ENCODE data around the gene MKS1. TPM values are rescaled to one million over a fixed set of nuclear protein-coding genes. Genes with fewer than 3 reads are reported as not detected.

MKS1 gene
- total RNA-seq (10.5 and 14.2 TPM in 2 replicates), polyA plus RNA-seq (11.9 and 15.6 TPM in 2 replicates)

DNA sequence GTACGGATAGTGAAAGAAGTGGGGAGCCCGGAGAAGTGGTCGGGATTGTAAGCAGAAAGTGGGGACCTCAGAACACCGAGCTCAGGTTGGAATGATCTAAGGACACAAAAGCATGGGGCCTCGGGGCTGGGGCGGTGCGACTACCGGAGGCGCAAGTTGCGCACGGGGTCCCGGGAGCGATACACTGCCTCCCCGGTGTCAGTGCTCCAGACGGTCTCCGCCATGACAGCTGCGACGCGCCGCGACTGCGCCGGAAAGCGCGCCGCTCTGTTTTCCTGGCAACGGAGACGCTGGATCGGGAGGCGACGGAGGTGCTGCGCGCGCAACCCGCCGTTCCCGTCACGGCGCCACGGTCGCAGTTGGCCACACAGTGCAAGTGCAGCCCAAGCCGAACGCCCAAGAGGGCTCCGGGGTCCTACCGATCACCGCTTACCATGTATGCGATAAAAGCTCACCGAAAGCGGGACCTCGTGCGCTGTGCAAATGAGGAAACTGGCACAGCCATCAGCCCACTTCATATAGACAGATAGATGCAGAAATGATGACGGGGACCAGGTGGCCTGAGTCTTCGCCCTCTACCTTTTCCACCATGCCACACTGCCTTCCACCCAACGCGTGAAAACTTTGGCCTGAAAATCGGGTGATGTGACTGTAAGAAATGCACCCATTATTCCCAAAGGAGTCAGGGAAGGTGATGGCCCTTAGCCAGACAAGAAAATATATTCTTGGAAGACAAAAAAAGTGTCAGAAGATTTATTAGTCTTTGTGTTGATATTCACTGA lies at the start of gene MKS1:
Gene MKS1 (minus strand): TSS at position 249 of the 782 bp plus-strand sequence. CDS start 25 bp downstream, at position 224.
- peak within 1 kb of the TSS; percentile 90 for H3K4me2 ChIP-seq
- TF ChIP-seq EZH2 (IDR thresholded peaks at IDR 0.05; ENCODE audit: borderline replicate concordance) (no peak), EZH2phosphoT487 (IDR thresholded peaks at IDR 0.05; ENCODE audit: low read depth, severe bottlenecking, unreplicated experiment) (no peak), CTCF (IDR thresholded peaks at IDR 0.05; ENCODE audit: poor library complexity) (peak; percentile 42)
- no peaks in the 10 kb centered on the region for H3K79me2 ChIP-seq
- H2AFZ ChIP-seq: peak within 1 kb of the TSS; percentile 94
- H3K4me1 ChIP-seq (ENCODE audit: insufficient read depth): no peaks in the 10 kb centered on the region
- H3K36me3 ChIP-seq (replicated peaks; ENCODE audit: insufficient read depth, low read depth): no peaks in the 10 kb centered on the region
- peak within 1 kb of the TSS; percentile 39 for H3K27ac ChIP-seq
- H3K9me3 ChIP-seq (ENCODE audit: low read depth): no peaks in the 10 kb centered on the region
- peak; percentile 98 for DNase-seq (ENCODE audit: low spot score)
- H3K9me2 ChIP-seq (replicated peaks; ENCODE audit: insufficient read depth): no peaks in the 10 kb centered on the region
- WGBS (ENCODE audit: low lambda C conversion rate, missing lambda C conversion rate): 6% methylated on average over 50 of the region's 56 CpGs
- no peaks in the 10 kb centered on the region for H4K20me1 ChIP-seq (ENCODE audit: insufficient read depth, poor library complexity, severe bottlenecking)
- no peaks in the 10 kb centered on the region for H3K27me3 ChIP-seq
- H3K4me3 ChIP-seq: peak within 1 kb of the TSS; percentile 31

DNA sequence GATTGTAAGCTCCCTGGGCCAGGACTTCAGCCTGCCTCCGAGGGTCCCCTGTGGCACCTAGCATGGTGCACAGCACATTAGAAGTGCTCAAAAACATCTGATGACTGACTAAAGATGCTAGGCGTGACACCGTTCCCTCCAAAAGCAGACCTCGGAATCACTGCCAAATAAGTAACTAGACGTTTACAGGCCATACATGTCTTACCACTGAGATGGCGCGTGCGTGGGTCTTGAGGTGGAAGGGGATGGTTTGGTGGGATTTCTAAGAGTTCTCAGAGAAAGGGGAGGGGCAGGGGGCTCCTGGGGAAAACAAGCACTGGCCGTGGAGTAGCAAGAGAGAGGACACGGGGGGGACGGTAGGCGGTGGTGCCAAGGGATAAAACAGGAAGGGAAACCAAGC lies 49.3 kb upstream of the MKS1 start:
- Histone ChIP-seq H3K79me2 (no peaks in the 10 kb centered on the region), H3K36me3 (replicated peaks; ENCODE audit: insufficient read depth, low read depth) (no peaks in the 10 kb centered on the region), H3K27ac (no peak overlapping the region), H4K20me1 (ENCODE audit: insufficient read depth, poor library complexity, severe bottlenecking) (no peaks in the 10 kb centered on the region), H3K9me3 (ENCODE audit: low read depth) (no peaks in the 10 kb centered on the region), H3K4me2 (no peak overlapping the region), H3K9me2 (replicated peaks; ENCODE audit: insufficient read depth) (no peaks in the 10 kb centered on the region), H2AFZ (no peak overlapping the region), H3K4me3 (no peak overlapping the region), H3K4me1 (ENCODE audit: insufficient read depth) (no peaks in the 10 kb centered on the region), H3K27me3 (peaks cover 1% of the 10 kb centered on the region)
- peak; percentile 2 for DNase-seq (ENCODE audit: low spot score)
- WGBS (ENCODE audit: low lambda C conversion rate, missing lambda C conversion rate): 96% methylated on average over 12 of the region's 12 CpGs
- no peak for TF ChIP-seq EZH2phosphoT487 (IDR thresholded peaks at IDR 0.05; ENCODE audit: low read depth, severe bottlenecking, unreplicated experiment)
- no peak for TF ChIP-seq CTCF (IDR thresholded peaks at IDR 0.05; ENCODE audit: poor library complexity)
- no peak for TF ChIP-seq EZH2 (IDR thresholded peaks at IDR 0.05; ENCODE audit: borderline replicate concordance)

GRCh38 chr17:58267347-58268324 lies 48.6 kb upstream of the MKS1 start:
- WGBS (ENCODE audit: low lambda C conversion rate, missing lambda C conversion rate): 91% methylated on average over 22 of the region's 22 CpGs
- H3K9me3 ChIP-seq (ENCODE audit: low read depth): no peaks in the 10 kb centered on the region
- H3K36me3 ChIP-seq (replicated peaks; ENCODE audit: insufficient read depth, low read depth): no peaks in the 10 kb centered on the region
- no peak overlapping the region for H3K4me3 ChIP-seq
- no peaks in the 10 kb centered on the region for H3K4me1 ChIP-seq (ENCODE audit: insufficient read depth)
- no peak for TF ChIP-seq EZH2 (IDR thresholded peaks at IDR 0.05; ENCODE audit: borderline replicate concordance)
- no peak for TF ChIP-seq CTCF (IDR thresholded peaks at IDR 0.05; ENCODE audit: poor library complexity)
- TF ChIP-seq EZH2phosphoT487 (IDR thresholded peaks at IDR 0.05; ENCODE audit: low read depth, severe bottlenecking, unreplicated experiment): no peak
- no peaks in the 10 kb centered on the region for H3K9me2 ChIP-seq (replicated peaks; ENCODE audit: insufficient read depth)
- H3K4me2 ChIP-seq: no peak overlapping the region
- no peak for DNase-seq (ENCODE audit: low spot score)
- no peak overlapping the region for H3K27ac ChIP-seq
- no peaks in the 10 kb centered on the region for H4K20me1 ChIP-seq (ENCODE audit: insufficient read depth, poor library complexity, severe bottlenecking)
- peaks cover 8% of the 10 kb centered on the region for H3K27me3 ChIP-seq
- no peaks in the 10 kb centered on the region for H3K79me2 ChIP-seq
- H2AFZ ChIP-seq: no peak overlapping the region
